ENCODE measurements around the gene CFAP54. TPM values are rescaled to one million over a fixed set of nuclear protein-coding genes. Genes with fewer than 3 reads are reported as not detected.

The CFAP54 gene
- total RNA-seq, 1 experiment from 2014 or later = 0.35 TPM

- H3K27me3 Mint-ChIP-seq (ENCODE audit: unreplicated experiment) = peaks cover 69% of the 10 kb centered on the region
- no peak for DNase-seq
- CTCF ChIA-PET = interaction anchor here (1.3 kb wide), 1 partner anchor 11 kb away, joined by 4 read pairs; no protein-coding TSS in a partner anchor
- H3K9me3 Mint-ChIP-seq (ENCODE audit: low read depth, unreplicated experiment) = peaks cover 3% of the 10 kb centered on the region
- H3K4me3 Mint-ChIP-seq (ENCODE audit: low read depth, unreplicated experiment) = no peak overlapping the region
- H3K36me3 Mint-ChIP-seq (ENCODE audit: insufficient read depth, unreplicated experiment) = no peaks in the 10 kb centered on the region
- no peak overlapping the region for H3K27ac Mint-ChIP-seq (ENCODE audit: unreplicated experiment)
- intact Hi-C loops (cut with micrococcal nuclease; ENCODE audit: unreplicated experiment) = no loop called here
- no TSS peak for BruUV-seq (replicated peaks)
- H3K4me1 Mint-ChIP-seq (ENCODE audit: low read depth, unreplicated experiment) = peaks cover 9% of the 10 kb centered on the region
- TF ChIP-seq CTCF (IDR thresholded peaks at IDR 0.05; ENCODE audit: unreplicated experiment) = no peak
These were observed 116.8 kb downstream of the CFAP54 start for GRCh38 chr12:96606134-96606533.

DNA sequence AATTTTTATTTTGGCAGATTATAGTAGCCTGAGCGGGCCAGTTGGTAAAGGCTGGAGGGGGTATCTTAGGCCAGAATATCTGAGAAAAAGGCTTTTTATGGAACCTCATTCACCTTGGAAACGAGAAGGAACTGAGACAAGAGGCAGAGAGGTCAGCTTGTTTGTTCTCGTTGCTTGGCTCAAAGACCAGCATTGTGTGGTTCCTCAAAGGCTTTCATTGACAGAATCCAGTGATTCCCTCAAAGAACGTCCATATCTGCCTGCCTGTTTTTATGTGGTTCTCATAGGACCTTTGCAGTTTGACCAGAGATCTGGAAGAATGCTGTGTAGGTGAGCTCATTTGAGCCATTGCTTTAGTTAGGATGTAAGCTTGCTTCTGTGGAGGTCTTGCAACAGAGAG lies 117.3 kb downstream of the CFAP54 start:
- Mint-ChIP-seq H3K27me3 (ENCODE audit: unreplicated experiment) (peaks cover 69% of the 10 kb centered on the region), H3K9me3 (ENCODE audit: low read depth, unreplicated experiment) (peaks cover 3% of the 10 kb centered on the region), H3K4me3 (ENCODE audit: low read depth, unreplicated experiment) (no peak overlapping the region), H3K4me1 (ENCODE audit: low read depth, unreplicated experiment) (peaks cover 7% of the 10 kb centered on the region), H3K27ac (ENCODE audit: unreplicated experiment) (no peak overlapping the region), H3K36me3 (ENCODE audit: insufficient read depth, unreplicated experiment) (no peaks in the 10 kb centered on the region)
- CTCF ChIA-PET = interaction anchor here (1.3 kb wide), 1 partner anchor 10 kb away, joined by 4 read pairs; no protein-coding TSS in a partner anchor
- intact Hi-C loops (cut with micrococcal nuclease; ENCODE audit: unreplicated experiment) = no loop called here
- DNase-seq = no peak
- BruUV-seq (replicated peaks) = no TSS peak
- TF ChIP-seq CTCF (IDR thresholded peaks at IDR 0.05; ENCODE audit: unreplicated experiment) = no peak

- Mint-ChIP-seq H3K4me3 (ENCODE audit: low read depth, unreplicated experiment) (no peak overlapping the region), H3K27ac (ENCODE audit: unreplicated experiment) (no peak overlapping the region), H3K9me3 (ENCODE audit: low read depth, unreplicated experiment) (no peaks in the 10 kb centered on the region), H3K27me3 (ENCODE audit: unreplicated experiment) (peaks cover 18% of the 10 kb centered on the region), H3K36me3 (ENCODE audit: insufficient read depth, unreplicated experiment) (no peaks in the 10 kb centered on the region), H3K4me1 (ENCODE audit: low read depth, unreplicated experiment) (no peaks in the 10 kb centered on the region)
- intact Hi-C loops (cut with micrococcal nuclease; ENCODE audit: unreplicated experiment) = no loop called here
- DNase-seq = no peak
- CTCF ChIA-PET = interaction anchor here (0.8 kb wide), 1 partner anchor 11 kb away, joined by 4 read pairs; no protein-coding TSS in a partner anchor
- no peak for TF ChIP-seq CTCF (IDR thresholded peaks at IDR 0.05; ENCODE audit: unreplicated experiment)
- no TSS peak for BruUV-seq (replicated peaks)
These were observed 127.8 kb downstream of the CFAP54 start for GRCh38 chr12:96617178-96617577.

DNA sequence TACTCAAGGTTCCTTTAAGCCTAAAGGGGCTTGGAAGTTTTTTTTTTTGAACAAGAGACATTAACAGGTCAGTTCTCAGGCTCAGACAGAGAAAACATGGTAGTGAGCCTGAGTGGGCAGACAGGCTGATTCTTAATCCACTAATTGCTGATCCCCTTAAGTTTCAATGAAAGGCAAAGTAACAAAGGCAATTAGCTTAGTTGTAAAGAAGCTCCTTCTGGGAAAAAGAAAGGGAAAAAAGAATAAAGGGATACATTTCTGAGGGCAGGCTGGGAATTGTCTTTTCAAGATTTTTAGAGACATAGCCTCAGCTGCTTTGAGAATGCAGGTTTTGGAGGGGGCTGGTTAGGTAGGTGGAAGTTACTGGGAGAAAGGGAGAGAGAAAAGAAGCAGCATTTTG lies 133.8 kb downstream of the CFAP54 start:
- no peak for TF ChIP-seq CTCF (IDR thresholded peaks at IDR 0.05; ENCODE audit: unreplicated experiment)
- no TSS peak for BruUV-seq (replicated peaks)
- DNase-seq = no peak
- intact Hi-C loops (cut with micrococcal nuclease; ENCODE audit: unreplicated experiment) = no loop called here
- Mint-ChIP-seq H3K27ac (ENCODE audit: unreplicated experiment) (no peak overlapping the region), H3K27me3 (ENCODE audit: unreplicated experiment) (no peaks in the 10 kb centered on the region), H3K4me3 (ENCODE audit: low read depth, unreplicated experiment) (no peak overlapping the region), H3K36me3 (ENCODE audit: insufficient read depth, unreplicated experiment) (no peaks in the 10 kb centered on the region), H3K4me1 (ENCODE audit: low read depth, unreplicated experiment) (no peaks in the 10 kb centered on the region), H3K9me3 (ENCODE audit: low read depth, unreplicated experiment) (no peaks in the 10 kb centered on the region)
- CTCF ChIA-PET = no interaction called here

Data from Calu3 (cell line).